Gastroesophageal sphincter (tissue), 4 donors: ENCODE measurements around the gene GBX1. TPM values are rescaled to one million over a fixed set of nuclear protein-coding genes. Genes with fewer than 3 reads are reported as not detected.
A peak's percentile ranks its signal among the peaks of the same experiment; 100 is the strongest.

Source experiments
- ATAC-seq: fragments of 150-250 bp; one replicate; pipeline ENCODE4 v1.9.1; 2016; ENCODE audit warnings: mild to moderate bottlenecking, moderate library complexity
- H3K27ac ChIP-seq, 4 donors: fragments of 200-600 bp; sonication (generic) in 3 of 4; 1 replicate in 3 of 4; 2 replicates in 1 of 4; pipeline ENCODE4 v1.5.1; 2016 to 2019
- H3K27me3 ChIP-seq: fragments of 200-600 bp; sonication (generic); one replicate; pipeline ENCODE4 v1.5.1; 2019
- H3K36me3 ChIP-seq, 2 donors: fragments of 200-600 bp; sonication (generic); one replicate each; pipeline ENCODE4 v1.5.1; 2019; ENCODE audit warnings: control low read depth in 1 of 2
- H3K4me1 ChIP-seq, 3 donors: fragments of 200-600 bp; sonication (generic); 1 replicate in 2 of 3; 2 replicates in 1 of 3; pipeline ENCODE4 v1.5.1; 2016 to 2019; ENCODE audit warnings: control low read depth in 2 of 3
- H3K4me3 ChIP-seq, 2 donors: fragments of 200-600 bp; sonication (generic); one replicate each; pipeline ENCODE4 v1.5.1; 2019; ENCODE audit warnings: mild to moderate bottlenecking in 1 of 2, moderate library complexity in 1 of 2
- H3K9me3 ChIP-seq, 3 donors: fragments of 200-600 bp; sonication (generic); one replicate each; pipeline ENCODE4 v1.5.1; 2017 to 2019; ENCODE audit warnings: control low read depth in 2 of 3
- CTCF ChIP-seq, 4 experiments: fragments of 200-600 bp in 2 of 4; fragments of 450-650 bp in 2 of 4; sonication (generic) in 1 of 4; IDR thresholded peaks; one replicate each; pipeline ENCODE4 v1.5.1; 2017 to 2019; ENCODE audit warnings: antibody characterized with exemption in 4 of 4, mild to moderate bottlenecking in 2 of 4, moderate library complexity in 2 of 4
- EP300 ChIP-seq: sonication (generic); formaldehyde crosslinking; IDR thresholded peaks from one replicate; pipeline ENCODE4 v1.6.1; 2017; ENCODE audit warnings: antibody characterized with exemption, mild to moderate bottlenecking
- POLR2A ChIP-seq, 2 donors: fragments of 450-650 bp; IDR thresholded peaks; one replicate each; pipeline ENCODE4 v1.6.1; 2017; ENCODE audit warnings: antibody characterized with exemption in 2 of 2, mild to moderate bottlenecking in 2 of 2, moderate library complexity in 1 of 2
- POLR2AphosphoS5 ChIP-seq: sonication (generic); formaldehyde crosslinking; IDR thresholded peaks from one replicate; pipeline ENCODE4 v1.6.1; 2017; ENCODE audit warnings: antibody characterized with exemption
- whole genome bisulfite sequencing, 2 donors: methylation state at CpG; one replicate each; pipeline ENCODE4 v1.1.5; 2018; ENCODE audit warnings: low coverage in 1 of 2; 5-methylcytosine and 5-hydroxymethylcytosine counted together
- total RNA-seq, 4 donors: library from RNA; depleted of rRNA; stranded (reverse); fragments of >200 nt; gene quantifications; one replicate each; pipeline ENCODE4 v1.1.0, GENCODE V29; 2016

GBX1 gene
- total RNA-seq, 4 donors from 2014 or later: not detected

- H3K27me3 ChIP-seq: no peaks in the 10 kb centered on the region
- H3K4me3 ChIP-seq: no peak overlapping the region
- no peak for ATAC-seq
- 91 to 100% methylated on average over 1 to 8 of the region's 27 CpGs for WGBS, 2 donors
- no peak overlapping the region for H3K27ac ChIP-seq
- peaks cover 0 to 49% of the 10 kb centered on the region in 2 donors for H3K36me3 ChIP-seq
- no peaks in the 10 kb centered on the region for H3K9me3 ChIP-seq
- peaks cover 0 to 31% (median 7%) of the 10 kb centered on the region in 3 donors for H3K4me1 ChIP-seq
- TF ChIP-seq POLR2A (IDR thresholded peaks at IDR 0.05): no peak
- TF ChIP-seq EP300: no peak
- no peak for TF ChIP-seq CTCF (IDR thresholded peaks at IDR 0.05)
Measured at GRCh38 chr7:151116603-151117440, 50.7 kb downstream of the GBX1 start.

- TF ChIP-seq CTCF (IDR thresholded peaks at IDR 0.05) (no peak), EP300 (no peak), POLR2A (IDR thresholded peaks at IDR 0.05) (no peak), POLR2AphosphoS5 (no peak)
- ATAC-seq: no peak
- Histone ChIP-seq H3K4me1 (peaks cover 0 to 38% (median 10%) of the 10 kb centered on the region in 3 donors), H3K4me3 (peak overlapping the region in 1 of 2 donors; percentile 40), H3K27me3 (no peaks in the 10 kb centered on the region), H3K27ac (peak overlapping the region in 1 of 4 donors; percentile 15), H3K9me3 (no peaks in the 10 kb centered on the region), H3K36me3 (peaks cover 0 to 40% of the 10 kb centered on the region in 2 donors)
- 90% methylated on average over 2 of the region's 14 CpGs; no CpG with 5 or more reads in 1 of the 2 donors for WGBS, 2 donors
Measured at GRCh38 chr7:151115836-151116418, 51.6 kb downstream of the GBX1 start.

- no peak for TF ChIP-seq EP300
- TF ChIP-seq POLR2AphosphoS5: no peak
- TF ChIP-seq CTCF (IDR thresholded peaks at IDR 0.05): no peak
- TF ChIP-seq POLR2A (IDR thresholded peaks at IDR 0.05): no peak
- peak; percentile 56 for ATAC-seq
- H3K4me3 ChIP-seq: peak overlapping the region in 1 of 2 donors; percentile 40
Measured at GRCh38 chr7:151115121-151115835, 52.2 kb downstream of the GBX1 start.

GRCh38 chr7:151114151-151115090 is 53.1 kb downstream of the GBX1 start:
- Histone ChIP-seq H3K27me3 (no peaks in the 10 kb centered on the region), H3K36me3 (peaks cover 0 to 25% of the 10 kb centered on the region in 2 donors), H3K4me3 (peak overlapping the region in 1 of 2 donors; percentile 40), H3K4me1 (peaks cover 0 to 54% (median 16%) of the 10 kb centered on the region in 3 donors), H3K9me3 (no peaks in the 10 kb centered on the region), H3K27ac (no peak overlapping the region)
- peak; percentile 2 for ATAC-seq
- WGBS, 2 donors: 80% methylated on average over 2 of the region's 101 CpGs; no CpG with 5 or more reads in 1 of the 2 donors
- no peak for TF ChIP-seq POLR2AphosphoS5
- no peak for TF ChIP-seq EP300
- TF ChIP-seq CTCF (IDR thresholded peaks at IDR 0.05): no peak
- no peak for TF ChIP-seq POLR2A (IDR thresholded peaks at IDR 0.05)

More at GRCh38 chr7:151115121-151115835, 52.2 kb downstream of the GBX1 start:
- peaks cover 0 to 34% of the 10 kb centered on the region in 2 donors for H3K36me3 ChIP-seq
- WGBS, 2 donors: 0% methylated on average over 7 of the region's 114 CpGs; no CpG with 5 or more reads in 1 of the 2 donors
- peaks cover 0 to 45% (median 16%) of the 10 kb centered on the region in 3 donors for H3K4me1 ChIP-seq
- peak overlapping the region in 1 of 4 donors; percentile 15 for H3K27ac ChIP-seq
- H3K9me3 ChIP-seq: no peaks in the 10 kb centered on the region
- no peaks in the 10 kb centered on the region for H3K27me3 ChIP-seq
